Activated naive CD4-positive, alpha-beta T cell treated with anti-CD3 and anti-CD28 coated beads for 36 hours (primary cell): ENCODE measurements around the gene ARHGEF28. TPM values are rescaled to one million over a fixed set of nuclear protein-coding genes. Genes with fewer than 3 reads are reported as not detected.
A peak's percentile ranks its signal among the peaks of the same experiment; 100 is the strongest.

Experiments used
- CTCF ChIA-PET: fragments of 350-600 bp; sonication (Branson Sonifier 250); formaldehyde crosslinking; loops from one replicate; lab custom pipeline; 2021; ENCODE audit warnings: antibody characterized with exemption; lab: Charles Lee
- DNase-seq: peaks from one replicate; pipeline ENCODE4 v3.0.0-alpha.2; 2020
- H3K27ac Mint-ChIP-seq: one replicate; pipeline ENCODE4 v1.8.0; 2021; ENCODE audit warnings: mild to moderate bottlenecking, mixed read lengths
- H3K27me3 Mint-ChIP-seq: one replicate; pipeline ENCODE4 v1.8.0; 2021; ENCODE audit warnings: low read depth, mixed read lengths
- H3K36me3 Mint-ChIP-seq: one replicate; pipeline ENCODE4 v1.8.0; 2021; ENCODE audit warnings: low read depth, mixed read lengths
- H3K4me1 Mint-ChIP-seq: one replicate; pipeline ENCODE4 v1.8.0; 2021; ENCODE audit warnings: low read depth, mixed read lengths
- H3K4me3 Mint-ChIP-seq: one replicate; pipeline ENCODE4 v1.8.0; 2021; ENCODE audit warnings: mild to moderate bottlenecking, moderate library complexity, mixed read lengths
- H3K9me3 Mint-ChIP-seq: one replicate; pipeline ENCODE4 v1.8.0; 2021; ENCODE audit warnings: mixed read lengths
- intact Hi-C: fragments of 100-400 bp; cut with micrococcal nuclease; formaldehyde crosslinking; loops from one replicate; pipeline ENCODE4 v1.15.1; 2023
- total RNA-seq, 2 experiments: library from RNA; stranded (reverse); gene quantifications; one replicate each; pipeline ENCODE4 v1.2.3, GENCODE V29; 2021

The ARHGEF28 gene
- total RNA-seq, 2 experiments from 2014 or later, result not detected

GRCh38 chr5:73883646-73884045 is 257.6 kb downstream of the ARHGEF28 start:
- no peak overlapping the region for H3K4me3 Mint-ChIP-seq
- peaks cover 24% of the 10 kb centered on the region for H3K27me3 Mint-ChIP-seq
- peaks cover 2% of the 10 kb centered on the region for H3K9me3 Mint-ChIP-seq
- intact Hi-C loops, result no loop called here
- H3K36me3 Mint-ChIP-seq, result no peaks in the 10 kb centered on the region
- H3K4me1 Mint-ChIP-seq, result no peaks in the 10 kb centered on the region
- no peak overlapping the region for H3K27ac Mint-ChIP-seq
- no peak for DNase-seq
- CTCF ChIA-PET, result no interaction called here

DNA sequence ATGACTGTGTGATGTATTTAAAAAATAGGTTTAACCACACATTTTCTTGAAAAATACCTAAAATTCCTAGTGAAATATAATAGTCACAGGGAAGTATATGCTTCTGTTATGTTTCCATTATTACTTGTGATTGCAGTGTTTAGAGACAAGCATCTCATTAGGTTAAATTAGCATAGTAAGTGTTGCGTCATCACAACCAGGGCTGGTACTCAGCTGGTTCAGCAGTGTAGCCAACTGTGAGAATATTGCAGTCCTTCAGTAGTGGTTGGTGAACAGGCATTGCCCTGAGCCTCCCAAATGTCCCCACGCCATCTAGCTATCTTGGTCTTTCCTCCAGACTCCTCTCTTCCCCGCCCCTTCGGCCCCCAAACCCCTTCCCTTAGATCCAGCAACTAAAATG is 261.7 kb downstream of the ARHGEF28 start:
- no peaks in the 10 kb centered on the region for H3K36me3 Mint-ChIP-seq
- intact Hi-C loops, result no loop called here
- no peak for DNase-seq
- no peak overlapping the region for H3K27ac Mint-ChIP-seq
- no peaks in the 10 kb centered on the region for H3K4me1 Mint-ChIP-seq
- no peak overlapping the region for H3K4me3 Mint-ChIP-seq
- CTCF ChIA-PET, result no interaction called here
- no peaks in the 10 kb centered on the region for H3K9me3 Mint-ChIP-seq
- H3K27me3 Mint-ChIP-seq, result peaks cover 22% of the 10 kb centered on the region

DNA sequence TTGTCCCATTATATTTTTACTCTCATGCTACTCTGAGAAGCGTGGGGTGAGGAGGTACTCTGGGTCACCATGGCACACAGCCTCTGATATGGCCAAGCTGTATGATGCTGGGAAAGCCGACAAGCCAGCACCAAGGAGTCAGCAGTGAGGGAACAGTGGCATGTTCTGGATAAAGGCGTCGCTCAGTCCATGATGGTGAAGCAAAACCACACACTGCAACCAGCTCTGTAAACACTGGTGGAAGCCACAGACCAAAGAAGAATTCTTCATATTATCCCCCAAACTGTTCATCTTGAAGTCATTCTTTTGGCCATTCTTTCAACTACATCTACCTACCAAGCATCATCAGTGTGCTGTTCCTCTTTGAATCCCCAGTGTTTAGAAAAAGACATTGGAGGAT is 264.6 kb downstream of the ARHGEF28 start:
- Mint-ChIP-seq H3K27me3 (peaks cover 15% of the 10 kb centered on the region), H3K4me3 (no peak overlapping the region), H3K4me1 (no peaks in the 10 kb centered on the region), H3K27ac (no peak overlapping the region), H3K36me3 (no peaks in the 10 kb centered on the region), H3K9me3 (no peaks in the 10 kb centered on the region)
- DNase-seq, result no peak
- intact Hi-C loops, result no loop called here
- CTCF ChIA-PET, result no interaction called here

DNA sequence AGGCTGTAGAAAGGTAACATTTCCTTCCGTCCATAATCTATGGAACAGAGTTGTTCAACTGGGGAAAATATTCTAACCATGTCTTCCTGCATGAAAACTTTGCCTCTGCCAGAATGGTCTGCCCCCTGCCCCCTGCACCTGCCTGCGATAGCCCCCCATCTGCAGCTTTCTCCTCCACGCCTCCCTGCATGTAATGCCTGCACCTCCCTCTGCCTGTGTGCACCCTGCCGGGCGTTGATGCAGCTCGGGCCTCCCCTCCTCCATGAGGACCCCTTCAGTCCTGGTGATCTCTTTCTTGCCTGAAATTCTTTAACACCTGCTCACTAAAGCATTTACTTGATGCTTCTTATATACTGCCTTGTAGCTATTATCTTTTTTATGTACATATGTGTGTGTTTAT is 266.2 kb downstream of the ARHGEF28 start:
- intact Hi-C loops, result no loop called here
- H3K4me1 Mint-ChIP-seq, result no peaks in the 10 kb centered on the region
- H3K36me3 Mint-ChIP-seq, result no peaks in the 10 kb centered on the region
- no peak overlapping the region for H3K27ac Mint-ChIP-seq
- no peak for DNase-seq
- H3K9me3 Mint-ChIP-seq, result no peaks in the 10 kb centered on the region
- no peak overlapping the region for H3K4me3 Mint-ChIP-seq
- peaks cover 23% of the 10 kb centered on the region for H3K27me3 Mint-ChIP-seq
- CTCF ChIA-PET, result interaction anchor here (1.5 kb wide), 1 partner anchor 10 kb away, joined by 6 read pairs; no protein-coding TSS in a partner anchor

DNA sequence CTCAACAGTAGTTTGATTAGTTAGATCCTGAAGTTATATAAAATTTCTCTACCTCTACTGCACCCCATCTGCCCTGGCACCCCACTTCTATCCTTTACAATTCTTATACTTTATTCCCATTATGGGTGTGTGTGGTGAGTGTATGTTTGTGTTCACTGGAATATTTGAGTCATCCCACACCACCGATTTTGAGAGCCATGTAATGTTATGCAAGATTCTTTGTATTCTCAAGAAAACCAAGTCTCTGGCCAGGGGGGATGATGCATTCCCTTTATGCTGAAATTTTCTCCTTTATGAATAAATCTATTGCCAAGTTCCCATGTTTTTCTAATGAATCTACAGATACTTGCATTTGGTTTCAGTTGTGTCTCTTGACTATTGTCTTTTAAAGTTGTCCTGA is 266.8 kb downstream of the ARHGEF28 start:
- Mint-ChIP-seq H3K27ac (no peak overlapping the region), H3K9me3 (no peaks in the 10 kb centered on the region), H3K4me3 (no peak overlapping the region), H3K36me3 (no peaks in the 10 kb centered on the region), H3K27me3 (peaks cover 22% of the 10 kb centered on the region), H3K4me1 (no peaks in the 10 kb centered on the region)
- CTCF ChIA-PET, result interaction anchor here (1.5 kb wide), 1 partner anchor 9 kb away, joined by 6 read pairs; no protein-coding TSS in a partner anchor
- intact Hi-C loops, result no loop called here
- DNase-seq, result no peak

DNA sequence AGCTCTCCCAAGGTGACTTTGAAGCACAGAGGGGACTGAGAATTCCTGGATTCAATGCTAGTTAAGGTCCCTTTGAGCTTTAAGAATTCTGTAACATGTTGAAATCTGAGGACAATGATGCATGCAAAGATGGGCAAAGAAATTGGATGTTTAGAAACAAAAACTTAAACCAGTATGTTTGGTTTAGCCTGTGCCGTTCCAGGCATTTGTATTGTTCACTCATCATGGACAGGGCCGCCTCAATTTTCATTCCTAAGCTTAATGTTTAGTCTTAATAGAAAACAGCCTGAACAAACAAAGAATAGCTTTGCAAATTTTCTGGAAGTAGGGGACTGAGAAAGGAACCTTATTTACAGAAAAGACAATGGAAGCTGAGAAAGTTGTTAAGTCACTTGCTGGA is 267.8 kb downstream of the ARHGEF28 start:
- CTCF ChIA-PET, result no interaction called here
- H3K36me3 Mint-ChIP-seq, result no peaks in the 10 kb centered on the region
- H3K9me3 Mint-ChIP-seq, result no peaks in the 10 kb centered on the region
- no peak for DNase-seq
- H3K27me3 Mint-ChIP-seq, result peaks cover 18% of the 10 kb centered on the region
- intact Hi-C loops, result no loop called here
- H3K4me3 Mint-ChIP-seq, result no peak overlapping the region
- no peaks in the 10 kb centered on the region for H3K4me1 Mint-ChIP-seq
- H3K27ac Mint-ChIP-seq, result no peak overlapping the region

DNA sequence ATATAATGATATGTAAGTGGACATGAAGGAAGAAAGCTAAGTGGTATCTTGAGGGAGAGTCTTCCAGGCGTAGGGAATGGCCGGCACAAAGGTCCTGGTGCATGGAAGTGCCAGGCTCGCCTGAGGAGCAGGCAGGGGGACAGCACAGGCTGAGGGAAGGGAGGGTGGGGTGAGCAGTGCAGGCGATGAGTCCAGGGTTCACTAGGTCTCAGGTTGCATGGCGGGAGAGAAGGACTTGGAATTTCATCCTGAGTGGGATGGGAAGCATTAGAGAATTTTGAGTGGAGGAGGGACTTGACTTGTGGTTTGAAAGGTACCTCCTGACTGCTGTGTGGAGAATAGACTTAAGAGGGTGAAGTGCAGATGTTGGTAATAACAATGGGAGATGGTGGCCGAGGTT is 268.9 kb downstream of the ARHGEF28 start:
- intact Hi-C loops, result loop anchor here (5.0 kb wide), 1 partner anchor 682 kb away; no protein-coding TSS in a partner anchor
- Mint-ChIP-seq H3K4me1 (peaks cover 3% of the 10 kb centered on the region), H3K9me3 (no peaks in the 10 kb centered on the region), H3K4me3 (no peak overlapping the region), H3K27me3 (peaks cover 24% of the 10 kb centered on the region), H3K36me3 (no peaks in the 10 kb centered on the region), H3K27ac (no peak overlapping the region)
- no peak for DNase-seq
- CTCF ChIA-PET, result no interaction called here

DNA sequence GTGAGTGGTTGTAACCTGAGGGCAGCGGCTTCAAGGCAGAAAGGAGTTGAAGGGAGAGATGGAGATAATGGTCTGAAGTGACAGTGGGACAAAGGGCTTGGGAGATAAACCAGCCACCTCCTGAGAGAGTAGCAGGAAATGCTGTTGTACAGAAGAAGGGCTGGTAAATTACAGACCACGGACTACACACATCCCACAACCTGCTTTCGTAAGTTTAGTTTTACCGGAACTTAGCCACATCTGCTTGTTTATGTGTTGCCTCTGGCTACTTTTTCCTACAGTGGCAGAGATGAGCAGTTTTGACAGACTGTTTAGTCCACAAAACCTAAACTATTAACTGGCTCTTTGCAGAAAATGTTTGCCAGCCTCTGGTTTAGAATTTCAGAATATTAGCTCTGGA is 269.5 kb downstream of the ARHGEF28 start:
- Mint-ChIP-seq H3K9me3 (no peaks in the 10 kb centered on the region), H3K4me3 (no peak overlapping the region), H3K36me3 (no peaks in the 10 kb centered on the region), H3K27me3 (peaks cover 21% of the 10 kb centered on the region), H3K27ac (no peak overlapping the region), H3K4me1 (peaks cover 3% of the 10 kb centered on the region)
- CTCF ChIA-PET, result no interaction called here
- DNase-seq, result no peak
- intact Hi-C loops, result loop anchor here (5.0 kb wide), 1 partner anchor 682 kb away; no protein-coding TSS in a partner anchor

GRCh38 chr5:73896097-73896496 is 270.1 kb downstream of the ARHGEF28 start:
- Mint-ChIP-seq H3K4me3 (no peak overlapping the region), H3K4me1 (peaks cover 3% of the 10 kb centered on the region), H3K27me3 (peaks cover 27% of the 10 kb centered on the region), H3K9me3 (no peaks in the 10 kb centered on the region), H3K27ac (no peak overlapping the region), H3K36me3 (no peaks in the 10 kb centered on the region)
- intact Hi-C loops, result loop anchor here (5.0 kb wide), 1 partner anchor 681 kb away; no protein-coding TSS in a partner anchor
- CTCF ChIA-PET, result no interaction called here
- no peak for DNase-seq

GRCh38 chr5:73896668-73897067 is 270.7 kb downstream of the ARHGEF28 start:
- Mint-ChIP-seq H3K4me1 (peaks cover 3% of the 10 kb centered on the region), H3K9me3 (no peaks in the 10 kb centered on the region), H3K4me3 (no peak overlapping the region), H3K27me3 (peaks cover 28% of the 10 kb centered on the region), H3K27ac (no peak overlapping the region), H3K36me3 (no peaks in the 10 kb centered on the region)
- intact Hi-C loops, result loop anchor here (5.0 kb wide), 1 partner anchor 681 kb away; no protein-coding TSS in a partner anchor
- CTCF ChIA-PET, result no interaction called here
- DNase-seq, result no peak

DNA sequence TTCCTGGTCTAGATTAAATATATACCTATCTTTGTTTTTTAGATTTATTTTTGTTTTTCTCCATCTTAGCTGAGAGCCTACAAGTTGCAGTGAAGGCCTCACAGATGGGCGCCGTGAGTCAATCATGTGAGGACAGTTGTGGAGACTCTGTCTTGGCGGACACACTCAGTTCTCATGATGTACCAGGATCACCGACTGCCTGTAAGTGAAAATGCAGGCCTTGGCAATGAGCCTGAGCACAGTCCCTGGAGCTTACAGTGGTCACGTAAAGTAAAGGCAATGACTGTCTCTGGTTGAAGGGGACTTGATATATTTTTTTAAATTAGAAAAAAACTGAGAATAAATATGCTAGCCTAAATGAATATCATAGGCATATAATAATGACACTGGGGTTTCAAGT is 271.9 kb downstream of the ARHGEF28 start:
- Mint-ChIP-seq H3K9me3 (no peaks in the 10 kb centered on the region), H3K27ac (no peak overlapping the region), H3K36me3 (no peaks in the 10 kb centered on the region), H3K4me3 (no peak overlapping the region), H3K27me3 (peaks cover 25% of the 10 kb centered on the region), H3K4me1 (peaks cover 3% of the 10 kb centered on the region)
- CTCF ChIA-PET, result no interaction called here
- intact Hi-C loops, result loop anchor here (5.0 kb wide), 1 partner anchor 679 kb away; no protein-coding TSS in a partner anchor
- no peak for DNase-seq

- intact Hi-C loops, result loop anchor here (5.0 kb wide), 1 partner anchor 678 kb away; no protein-coding TSS in a partner anchor
- peaks cover 3% of the 10 kb centered on the region for H3K4me1 Mint-ChIP-seq
- CTCF ChIA-PET, result interaction anchor here (0.6 to 1.7 kb wide), 3 partner anchors 169 to 1295 kb away, joined by 3 to 5 read pairs (median 4); no protein-coding TSS in a partner anchor
- no peak overlapping the region for H3K27ac Mint-ChIP-seq
- DNase-seq, result peak; percentile 19
- H3K9me3 Mint-ChIP-seq, result no peaks in the 10 kb centered on the region
- no peak overlapping the region for H3K4me3 Mint-ChIP-seq
- H3K27me3 Mint-ChIP-seq, result peaks cover 25% of the 10 kb centered on the region
- H3K36me3 Mint-ChIP-seq, result no peaks in the 10 kb centered on the region
Measured at GRCh38 chr5:73899055-73899454, 273.1 kb downstream of the ARHGEF28 start.

DNA sequence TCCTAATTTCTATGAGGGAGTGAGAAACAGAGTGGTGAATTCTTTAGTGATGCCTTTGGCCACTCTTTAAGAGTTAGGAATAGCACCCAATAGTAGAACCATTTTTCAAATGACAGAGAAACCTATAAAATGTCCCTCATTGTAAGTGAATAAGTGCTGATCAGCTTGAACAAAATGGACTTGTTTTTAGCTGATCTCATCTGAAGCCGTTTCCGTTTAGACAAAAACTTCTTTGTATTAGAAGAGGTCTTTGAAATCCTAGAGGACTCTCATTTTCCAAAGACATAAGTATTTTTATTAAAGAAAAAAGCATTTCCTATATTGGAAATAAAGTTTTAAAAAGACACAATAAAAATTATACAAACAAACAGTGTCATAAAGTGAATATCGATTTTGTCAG is 273.9 kb downstream of the ARHGEF28 start:
- intact Hi-C loops, result loop anchor here (5.0 kb wide), 3 partner anchors 677 to 1367 kb away; no protein-coding TSS in a partner anchor
- H3K36me3 Mint-ChIP-seq, result no peaks in the 10 kb centered on the region
- CTCF ChIA-PET, result interaction anchor here (1.7 kb wide), 1 partner anchor 742 kb away, joined by 4 read pairs; no protein-coding TSS in a partner anchor
- H3K4me1 Mint-ChIP-seq, result peaks cover 3% of the 10 kb centered on the region
- no peak for DNase-seq
- peaks cover 25% of the 10 kb centered on the region for H3K27me3 Mint-ChIP-seq
- H3K9me3 Mint-ChIP-seq, result no peaks in the 10 kb centered on the region
- H3K4me3 Mint-ChIP-seq, result no peak overlapping the region
- H3K27ac Mint-ChIP-seq, result no peak overlapping the region
